ENCODE measurements around the gene WNK2.

GRCh38 chr9:93303806-93304573, 120.1 kb downstream of the WNK2 start:
- no peak for TF ChIP-seq CTCF (conservative IDR thresholded peaks at IDR 0.05 in 1 of 2, IDR thresholded peaks at IDR 0.05 in 1 of 2; ENCODE audit: extremely low read depth in 1 of 2, insufficient read depth in 1 of 2, low read depth in 1 of 2, low read length in 2 of 2)
- no peak for TF ChIP-seq EZH2 (IDR thresholded peaks at IDR 0.05; ENCODE audit: borderline replicate concordance, low read length)

All from mammary epithelial cell (primary cell).